NK-92 treated with Interleukin-12 subunit alpha and Interleukin-12 subunit beta, amount 100 ng/mL, for 24 hours (cell line): Measurements from ENCODE around the gene STYX.

Experiments
- DNase-seq: peaks from one replicate; lab custom pipeline; 2025; lab: John Stamatoyannopoulos, UW

STYX gene, protein sequence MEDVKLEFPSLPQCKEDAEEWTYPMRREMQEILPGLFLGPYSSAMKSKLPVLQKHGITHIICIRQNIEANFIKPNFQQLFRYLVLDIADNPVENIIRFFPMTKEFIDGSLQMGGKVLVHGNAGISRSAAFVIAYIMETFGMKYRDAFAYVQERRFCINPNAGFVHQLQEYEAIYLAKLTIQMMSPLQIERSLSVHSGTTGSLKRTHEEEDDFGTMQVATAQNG

DNA sequence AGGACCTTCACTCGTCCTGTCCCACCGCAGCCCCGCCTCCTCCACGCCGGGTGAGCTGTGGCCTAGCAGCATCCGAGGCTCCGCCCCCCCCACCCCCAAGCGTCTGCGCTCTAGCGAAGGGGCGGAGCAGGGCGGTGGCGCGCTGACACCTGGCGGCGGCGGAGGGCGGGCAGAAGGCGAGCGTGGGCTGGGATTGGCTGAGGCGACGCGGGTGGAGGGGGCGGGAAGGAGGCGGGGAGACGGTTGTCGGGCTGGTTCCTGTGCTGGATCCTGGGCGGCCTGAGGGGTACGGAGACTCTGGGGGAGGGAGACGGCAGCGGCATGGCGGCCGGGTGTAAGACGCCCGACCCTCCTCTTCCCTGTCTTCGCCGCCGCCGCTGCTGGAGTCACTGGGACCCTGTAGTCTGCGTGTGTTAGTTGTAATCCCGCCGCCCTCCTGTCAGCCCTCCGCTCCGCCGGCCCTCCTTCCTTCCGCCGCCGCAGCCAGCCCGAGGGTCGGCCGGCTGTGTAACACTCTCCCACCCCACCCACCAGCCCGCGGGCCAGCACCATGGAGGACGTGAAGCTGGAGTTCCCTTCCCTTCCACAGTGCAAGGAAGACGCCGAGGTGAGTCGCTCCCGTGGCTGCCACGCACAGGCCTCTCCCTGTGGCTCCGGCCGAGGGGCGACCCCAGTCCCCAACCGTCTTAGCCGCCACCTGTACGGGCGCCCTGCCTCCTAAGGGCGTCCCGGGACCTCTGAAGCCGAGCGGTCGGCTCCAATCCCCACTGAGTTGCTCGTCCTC is at the start of gene STYX:
Gene STYX (plus strand): TSS at position 242 of the 784 bp plus-strand sequence. CDS start 309 bp downstream, at position 551.
- DNase-seq = peak; percentile 99

GRCh38 chr14:52683985-52684520 is 45.9 kb upstream of the STYX start:
- no peak for DNase-seq

DNA sequence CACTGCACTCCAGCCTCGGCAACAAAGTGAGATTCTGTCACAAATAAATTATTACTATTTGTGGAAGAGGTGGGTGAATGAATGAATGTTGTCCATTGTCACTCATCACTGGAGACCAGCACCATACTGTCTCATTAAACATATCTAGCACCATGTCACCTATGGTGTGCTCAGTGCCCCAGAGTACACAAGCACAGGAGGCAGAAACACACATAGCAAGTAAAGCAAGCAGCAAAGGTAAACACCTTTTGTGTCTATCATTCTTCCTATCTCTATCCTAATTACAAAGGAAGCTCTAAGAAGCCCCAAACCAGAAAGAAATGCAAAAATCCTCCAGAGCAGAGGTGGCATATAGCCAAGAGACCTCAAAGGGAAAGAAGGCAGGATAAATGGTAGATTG is 43.8 kb upstream of the STYX start:
- DNase-seq = no peak

DNA sequence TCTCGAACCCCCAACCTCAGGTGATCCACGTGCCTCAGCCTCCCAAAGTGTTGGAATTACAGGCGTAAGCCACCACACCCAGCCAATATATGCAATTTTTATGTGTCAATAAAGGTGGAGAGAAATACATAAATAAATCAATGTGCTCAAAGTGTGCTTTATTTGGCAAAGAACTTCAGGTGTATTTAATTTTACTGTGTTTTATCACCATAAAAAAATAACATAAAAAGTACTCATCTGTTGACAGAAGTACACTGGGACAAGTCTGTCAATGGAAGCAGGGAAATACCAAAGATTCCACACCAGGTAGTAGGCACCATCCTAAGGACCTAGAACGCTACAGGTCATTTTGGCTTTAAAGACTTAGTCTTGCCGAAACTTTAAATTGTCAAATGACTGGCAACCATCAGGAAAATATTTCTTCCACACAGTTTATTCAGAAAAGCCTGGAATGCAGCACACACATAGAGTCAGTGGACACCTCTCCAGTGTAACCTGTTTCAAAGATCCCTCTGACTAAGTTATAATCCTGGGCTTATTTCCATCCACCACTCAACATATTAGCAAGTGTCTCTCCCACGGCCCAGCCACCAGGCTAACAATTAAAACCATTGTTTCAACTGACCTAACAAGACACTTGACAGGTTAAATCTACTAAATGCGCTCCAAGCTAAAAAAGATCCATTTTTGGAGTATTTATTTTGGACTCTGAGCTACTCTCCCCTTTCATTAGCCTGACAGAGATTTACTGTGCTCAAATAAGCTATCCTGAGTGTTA is 38.8 kb upstream of the STYX start:
- DNase-seq = no peak

- no peak for DNase-seq
Measured at GRCh38 chr14:52692248-52692962, 37.6 kb upstream of the STYX start.

- DNase-seq = no peak
Measured at GRCh38 chr14:52693036-52693435, 36.9 kb upstream of the STYX start.

DNA sequence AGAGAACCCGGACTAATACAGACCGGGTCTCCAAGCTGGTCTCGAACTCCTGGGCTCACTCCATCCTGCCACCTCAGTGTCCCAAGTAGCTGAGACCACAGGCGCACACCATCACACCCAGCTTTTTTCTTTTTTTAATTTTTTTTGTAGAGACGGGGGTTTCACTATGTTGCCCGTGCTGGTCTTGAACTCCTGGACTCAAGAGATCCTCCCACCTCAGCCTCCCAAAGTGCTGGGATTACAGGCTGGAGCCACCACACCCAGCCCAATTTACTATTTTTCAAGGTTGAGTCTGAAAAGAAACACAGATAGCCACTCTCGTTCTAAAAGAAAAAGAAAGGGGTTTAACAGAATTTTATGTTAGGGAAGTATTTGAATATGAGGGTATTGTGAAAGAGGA is 36.4 kb upstream of the STYX start:
- no peak for DNase-seq

DNA sequence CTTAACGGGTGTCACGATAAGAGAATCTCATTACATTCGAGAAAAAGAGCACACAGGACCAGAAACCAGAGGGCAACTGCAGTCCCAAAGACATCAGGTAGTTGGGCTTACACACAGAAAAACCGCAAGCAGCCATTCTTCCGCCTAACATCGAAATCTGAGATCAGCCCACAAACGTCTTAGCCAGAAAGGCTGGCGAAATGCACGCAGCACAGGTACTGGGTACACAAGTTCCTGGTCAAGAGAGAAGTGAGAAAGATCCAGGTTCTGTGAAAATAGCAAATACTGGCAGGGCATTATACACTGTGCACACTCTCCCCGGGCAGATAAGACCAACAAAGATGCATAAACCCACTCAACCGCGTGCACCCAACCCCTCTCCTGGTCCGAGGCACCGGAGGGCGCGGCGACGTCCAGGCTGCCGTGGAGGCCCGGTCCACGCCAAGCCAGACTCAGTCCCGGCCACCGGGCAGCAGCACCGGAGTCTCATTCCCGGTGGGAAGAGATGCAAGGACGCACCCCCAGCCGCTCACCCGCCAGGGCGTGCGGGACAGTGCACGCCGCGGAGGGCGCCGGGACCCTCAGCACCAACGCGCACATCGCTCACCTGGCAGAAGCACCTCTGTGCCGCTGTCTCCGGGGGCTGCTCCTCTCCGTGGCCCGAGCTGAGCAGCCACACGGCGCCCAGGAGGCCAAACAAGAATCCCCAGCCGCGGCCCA is 35.0 kb upstream of the STYX start:
- DNase-seq = peak; percentile 59

DNA sequence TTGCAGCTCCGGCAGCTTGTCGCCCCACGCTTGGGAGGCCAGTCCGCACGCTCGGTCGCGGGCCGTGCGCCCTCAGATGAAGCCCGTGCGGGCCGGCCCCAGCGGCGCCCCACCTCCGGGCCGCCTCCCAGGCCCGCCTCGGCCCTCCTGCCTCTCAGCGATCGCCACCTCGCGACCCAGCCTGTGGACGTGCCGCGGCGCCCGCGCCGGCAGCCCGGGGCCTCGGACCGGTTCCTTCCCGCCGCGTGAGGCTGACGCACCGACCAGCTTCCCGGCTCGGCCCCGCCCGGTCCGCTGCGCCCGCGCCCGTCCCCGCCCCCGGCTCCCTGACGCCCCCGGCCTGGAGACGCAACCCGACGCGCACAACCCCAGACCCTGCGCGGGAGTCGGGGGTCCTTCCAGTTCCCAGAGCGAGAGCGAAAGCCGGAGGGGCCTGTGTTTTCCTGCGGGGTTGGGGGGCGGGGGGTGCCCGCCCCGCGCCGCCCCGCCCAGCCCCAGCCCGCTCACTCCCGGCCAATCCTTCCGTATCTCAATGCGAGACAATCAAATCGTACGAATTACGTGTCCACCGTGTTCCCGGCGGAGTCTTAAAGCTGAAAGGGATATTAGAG is 34.4 kb upstream of the STYX start, which contains the start of gene ERO1A:
Gene ERO1A (minus strand): TSS at position 78 of the 611 bp plus-strand sequence. CDS start 77 bp downstream, at position 1.
- DNase-seq = peak; percentile 81

GRCh38 chr14:52700701-52701172 is 29.2 kb upstream of the STYX start:
- DNase-seq = no peak

- DNase-seq = no peak
Measured at GRCh38 chr14:52701223-52701622, 28.7 kb upstream of the STYX start.

- DNase-seq = no peak
Measured at GRCh38 chr14:52703225-52703624, 26.7 kb upstream of the STYX start.

DNA sequence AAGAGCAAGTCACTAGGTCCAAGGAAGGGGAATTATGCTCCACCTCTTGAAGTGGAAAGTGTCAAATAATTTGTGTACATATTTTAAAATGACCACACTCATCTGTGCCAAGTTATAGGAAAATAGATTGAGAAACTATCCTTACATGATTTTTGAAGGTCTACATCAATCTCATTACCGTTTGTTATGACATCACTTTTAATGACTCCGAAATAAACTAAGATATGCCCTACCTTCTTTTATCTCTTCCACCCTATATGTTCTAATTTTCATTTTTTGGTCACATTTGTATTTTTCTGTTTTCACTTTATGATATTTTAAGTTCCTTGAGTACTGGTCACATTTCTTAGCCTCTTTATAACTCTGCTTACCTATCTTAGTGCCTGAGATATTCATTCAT is 26.3 kb upstream of the STYX start:
- no peak for DNase-seq

DNA sequence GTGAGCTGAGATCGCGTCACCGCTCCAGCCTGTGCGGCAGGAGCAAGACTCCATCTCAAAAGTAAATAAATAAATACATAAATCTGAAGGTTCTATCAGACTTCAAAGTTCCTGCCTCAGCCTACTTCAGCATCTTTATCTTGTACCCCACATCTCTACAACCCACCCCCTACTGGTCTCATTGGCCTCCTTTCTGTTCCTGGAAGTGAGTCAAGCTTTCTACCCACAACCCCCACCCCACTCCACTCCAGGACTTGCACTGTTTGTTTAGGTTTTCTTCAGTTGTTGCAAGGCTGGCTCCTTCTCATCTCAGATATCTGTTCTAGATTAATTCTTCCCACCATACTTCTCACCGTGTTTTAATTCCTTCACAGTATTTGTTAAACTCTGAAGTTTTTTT is 23.7 kb upstream of the STYX start:
- peak; percentile 46 for DNase-seq

DNA sequence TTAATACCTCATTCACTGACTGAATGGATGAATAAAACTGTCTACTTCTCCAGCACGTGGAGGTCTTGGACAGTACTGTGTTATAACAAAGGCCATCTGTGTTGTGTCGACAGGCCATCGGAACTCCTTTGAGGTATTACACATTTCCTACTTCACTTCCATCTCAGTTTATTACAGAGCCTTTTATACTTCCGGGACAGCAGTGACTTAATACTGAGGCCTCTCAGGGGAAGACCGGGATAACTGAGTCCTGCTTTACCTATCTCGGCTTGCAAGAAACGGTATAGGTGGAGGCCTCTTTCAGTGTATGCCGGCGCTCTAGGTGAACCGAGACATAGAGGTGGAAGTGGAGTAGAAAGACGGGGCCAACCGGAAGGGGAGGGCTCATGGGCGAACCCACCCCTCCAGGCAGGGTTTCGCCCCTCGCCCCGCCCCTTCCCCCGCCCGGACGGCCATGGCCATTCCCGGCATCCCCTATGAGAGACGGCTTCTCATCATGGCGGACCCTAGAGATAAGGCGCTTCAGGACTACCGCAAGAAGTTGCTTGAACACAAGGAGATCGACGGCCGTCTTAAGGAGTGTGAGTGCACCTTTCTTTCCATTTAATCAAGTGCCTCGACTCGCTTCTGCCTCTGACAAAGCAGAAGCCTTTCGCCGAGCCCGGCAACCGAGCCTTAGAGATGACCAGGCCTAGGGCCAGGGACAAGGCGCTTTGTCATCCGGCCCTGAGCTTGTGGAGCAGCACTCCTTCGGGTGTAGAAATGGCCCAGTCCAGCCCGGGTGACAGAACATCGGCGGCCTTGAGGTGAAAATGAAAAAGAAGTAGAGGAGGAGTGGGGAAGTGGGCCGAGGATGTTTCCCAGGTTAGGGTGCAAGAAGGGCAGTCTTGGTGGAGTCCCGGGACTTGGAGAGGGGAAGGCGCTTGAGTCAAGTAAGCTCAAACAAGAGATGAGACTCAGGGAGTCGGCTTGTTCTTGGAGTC is 23.0 kb upstream of the STYX start, which contains the start of gene PSMC6:
Gene PSMC6 (plus strand): TSS at position 477 of the 983 bp plus-strand sequence. CDS start 20 bp downstream, at position 497.
- peak; percentile 91 for DNase-seq

- DNase-seq = no peak
Measured at GRCh38 chr14:52711666-52712065, 18.3 kb upstream of the STYX start.

DNA sequence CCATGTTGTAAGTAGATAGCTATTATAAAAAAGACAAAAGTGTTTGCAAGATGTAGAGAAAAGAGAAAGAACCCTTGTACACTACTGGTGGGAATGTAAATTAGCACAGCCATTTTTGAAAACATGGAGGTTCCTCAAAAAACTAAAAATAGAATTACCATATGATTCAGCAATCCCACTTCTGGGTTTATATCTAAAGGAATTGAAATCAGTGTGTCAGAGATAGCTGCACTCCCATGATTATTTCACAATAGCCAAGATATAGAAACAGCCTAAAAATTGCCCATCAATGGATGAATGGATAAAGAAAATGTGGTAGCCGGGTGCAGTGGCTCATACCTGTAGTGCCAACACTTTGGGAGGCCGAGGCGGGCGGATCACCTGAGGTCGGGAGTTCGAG is 13.8 kb upstream of the STYX start:
- no peak for DNase-seq

- no peak for DNase-seq
Measured at GRCh38 chr14:52723514-52724359, 6.2 kb upstream of the STYX start.
